Liver (tissue), 9 donors: ENCODE results near the gene UMODL1. TPM values are rescaled to one million over a fixed set of nuclear protein-coding genes. Genes with fewer than 3 reads are reported as not detected.

ENCODE experiments used
- DNase-seq: peaks from one replicate; pipeline ENCODE4 v3.0.0-alpha.2; 2017; ENCODE audit warnings: low spot score
- H3K27ac ChIP-seq, 2 donors: one replicate each; pipeline ENCODE4 v1.7.0; 2013; ENCODE audit warnings: inconsistent platforms in 2 of 2, low read length in 2 of 2, control low read depth in 1 of 2, low read depth in 1 of 2, mild to moderate bottlenecking in 1 of 2
- H3K27me3 ChIP-seq, 4 donors: one replicate each; pipeline versions ENCODE4 v1.6.1 to v1.7.0; 2013; ENCODE audit warnings: low read length in 3 of 4, inconsistent platforms in 1 of 4, mild to moderate bottlenecking in 1 of 4, moderate library complexity in 1 of 4; ENCODE audit not compliant: control insufficient read depth in 4 of 4, insufficient read depth in 4 of 4
- H3K36me3 ChIP-seq, 4 donors: one replicate each; pipeline versions ENCODE4 v1.6.1 to v1.7.0; 2013; ENCODE audit warnings: low read length in 3 of 4, mild to moderate bottlenecking in 3 of 4, low read depth in 1 of 4, moderate library complexity in 1 of 4; ENCODE audit not compliant: control insufficient read depth in 4 of 4, insufficient read depth in 3 of 4
- H3K4me1 ChIP-seq, 4 donors: one replicate each; pipeline versions ENCODE4 v1.6.1 to v1.7.0; 2013; ENCODE audit warnings: low read length in 3 of 4, mild to moderate bottlenecking in 3 of 4, moderate library complexity in 1 of 4; ENCODE audit not compliant: control insufficient read depth in 4 of 4, insufficient read depth in 4 of 4
- H3K4me3 ChIP-seq, 3 donors: one replicate each; pipeline versions ENCODE4 v1.6.1 to v1.7.0; 2013; ENCODE audit warnings: low read length in 3 of 3, control low read depth in 1 of 3, low read depth in 1 of 3, mild to moderate bottlenecking in 1 of 3
- H3K9ac ChIP-seq, 2 donors: one replicate each; pipeline ENCODE4 v1.7.0; 2013; ENCODE audit warnings: low read length in 2 of 2, mild to moderate bottlenecking in 2 of 2, moderate library complexity in 2 of 2, control low read depth in 1 of 2, low read depth in 1 of 2
- H3K9me3 ChIP-seq, 4 donors: one replicate each; pipeline versions ENCODE4 v1.6.1 to v1.7.0; 2013; ENCODE audit warnings: low read length in 3 of 4; ENCODE audit not compliant: control insufficient read depth in 4 of 4
- EGR1 ChIP-seq, 2 donors: IDR thresholded peaks; 2 replicates each; pipeline ENCODE4 v1.6.1; 2016 to 2018; ENCODE audit warnings: antibody characterized with exemption in 2 of 2, low read depth in 2 of 2
- FOXA1 ChIP-seq: IDR thresholded peaks from 2 replicates; pipeline ENCODE4 v1.6.1; 2016; ENCODE audit warnings: antibody characterized with exemption
- FOXA2 ChIP-seq: IDR thresholded peaks from 2 replicates; pipeline ENCODE4 v1.6.1; 2016; ENCODE audit warnings: antibody characterized with exemption
- GABPA ChIP-seq, 2 donors: IDR thresholded peaks in 1 of 2; conservative IDR thresholded peaks in 1 of 2; 2 replicates each; pipeline ENCODE4 v1.6.1; 2016; ENCODE audit warnings: antibody characterized with exemption in 2 of 2, mild to moderate bottlenecking in 1 of 2, moderate library complexity in 1 of 2
- HNF4A ChIP-seq, 2 donors: conservative IDR thresholded peaks; 2 replicates each; pipeline ENCODE4 v1.6.1; 2016; ENCODE audit warnings: antibody characterized with exemption in 2 of 2, mild to moderate bottlenecking in 2 of 2
- HNF4G ChIP-seq: IDR thresholded peaks from 2 replicates; pipeline ENCODE4 v1.6.1; 2016; ENCODE audit warnings: antibody characterized with exemption
- JUND ChIP-seq, 2 donors: IDR thresholded peaks; 2 replicates each; pipeline ENCODE4 v1.6.1; 2016; ENCODE audit warnings: antibody characterized with exemption in 2 of 2
- NR2F2 ChIP-seq: IDR thresholded peaks from 2 replicates; pipeline ENCODE4 v1.6.1; 2016; ENCODE audit warnings: antibody characterized with exemption
- RAD21 ChIP-seq, 2 donors: IDR thresholded peaks; 2 replicates each; pipeline ENCODE4 v1.6.1; 2016; ENCODE audit warnings: antibody characterized with exemption in 2 of 2, mild to moderate bottlenecking in 2 of 2
- RXRA ChIP-seq, 2 donors: IDR thresholded peaks; 2 replicates each; pipeline ENCODE4 v1.6.1; 2017 to 2018; ENCODE audit warnings: antibody characterized with exemption in 2 of 2, mild to moderate bottlenecking in 1 of 2
- SP1 ChIP-seq: IDR thresholded peaks from 2 replicates; pipeline ENCODE4 v1.6.1; 2018; ENCODE audit warnings: antibody characterized with exemption, mild to moderate bottlenecking
- YY1 ChIP-seq: IDR thresholded peaks from 2 replicates; pipeline ENCODE4 v1.6.1; 2016; ENCODE audit warnings: antibody characterized with exemption, mild to moderate bottlenecking
- WGBS: extraction: QIAGEN DNeasy Blood & Tissue Kit; methylation state at CpG from one replicate; pipeline ENCODE4 v1.1.7; 2013; 5-methylcytosine and 5-hydroxymethylcytosine counted together
- polyA plus RNA-seq, 2 donors: library from polyadenylated mRNA; stranded (reverse) in 1 of 2; unstranded in 1 of 2; fragments of 200-250 nt in 1 of 2; fragments of >200 nt in 1 of 2; fragmentation: Nextera tagmentation in 1 of 2; extraction: Ambion mirVana in 1 of 2; gene quantifications; one replicate each; pipeline versions ENCODE4 v1.2.1 to v1.2.3, GENCODE V29; 2013 to 2015
- total RNA-seq, 2 donors: library from RNA; depleted of rRNA; stranded (reverse); fragments of >200 nt; gene quantifications; one replicate each; pipeline ENCODE4 v1.2.3, GENCODE V29; 2014
- TF ChIP-seq, protein P1 (sequence below): IDR thresholded peaks from 2 replicates; pipeline ENCODE4 v1.6.1; 2016; ENCODE audit warnings: antibody characterized with exemption
- TF ChIP-seq, protein P2 (sequence below): fragments of 150-350 bp; IDR thresholded peaks from 2 replicates; pipeline ENCODE4 v1.5.1; 2017; ENCODE audit warnings: improper control_type of control experiment, low read depth, low read length; ENCODE audit not compliant: missing input control
- TF ChIP-seq, protein P3 (sequence below): IDR thresholded peaks from 2 replicates; pipeline ENCODE4 v1.6.1; 2016; ENCODE audit warnings: antibody characterized with exemption
- TF ChIP-seq, protein P4 (sequence below): IDR thresholded peaks from 2 replicates; pipeline ENCODE4 v1.6.1; 2016; ENCODE audit warnings: antibody characterized with exemption, mild to moderate bottlenecking
- TF ChIP-seq, protein P5 (sequence below): IDR thresholded peaks from 2 replicates; pipeline ENCODE4 v1.6.1; 2016; ENCODE audit warnings: antibody characterized with exemption
- donor health status: healthy.
- donor health status: healthy.
- donor health status: healthy.
- donor health status: healthy.
- donor health status: healthy.

The UMODL1 gene
- total and polyA plus RNA-seq, 4 donors: 0.08 to 0.14 (median 0.08) TPM; not detected in 1

DNA sequence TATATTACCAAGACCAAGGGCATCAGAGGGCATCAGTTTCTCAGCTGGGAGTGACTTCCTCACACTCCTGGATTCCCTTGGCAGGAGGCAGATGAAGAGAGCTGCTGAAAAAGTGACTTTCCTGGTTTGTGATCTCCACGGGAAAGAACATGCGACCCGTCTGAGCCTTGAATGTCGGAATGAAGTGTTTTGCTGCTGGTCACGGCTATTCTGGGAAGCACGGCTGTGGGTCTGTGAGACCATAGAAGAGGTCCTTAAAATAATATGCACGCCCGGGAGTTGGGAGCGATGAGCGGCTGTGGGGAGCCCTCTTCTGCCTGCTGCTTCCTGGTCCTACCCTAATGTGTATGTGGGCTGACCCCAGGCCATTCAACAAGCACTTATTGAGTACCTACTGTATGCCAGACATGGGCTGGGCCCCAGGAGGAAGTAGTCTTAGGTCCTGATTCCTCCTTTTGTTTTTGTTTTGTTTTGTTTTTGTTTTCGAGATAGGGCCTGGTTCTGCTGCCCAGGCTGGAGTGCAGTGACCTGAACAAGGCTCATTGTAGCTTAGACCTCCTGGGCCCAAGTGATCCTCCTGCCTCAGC, 13.2 kb upstream of the UMODL1 start:
- 60% methylated on average over 11 of the region's 11 CpGs for WGBS
- H3K4me3 ChIP-seq: no peak overlapping the region
- H3K27me3 ChIP-seq: no peaks in the 10 kb centered on the region
- peaks cover 7 to 34% (median 26%) of the 10 kb centered on the region in 4 donors for H3K4me1 ChIP-seq
- H3K36me3 ChIP-seq: no peaks in the 10 kb centered on the region
- H3K27ac ChIP-seq: peak overlapping the region in 1 of 2 donors; percentile 16
- no peak for DNase-seq
- peaks cover 0 to 9% (median under 1%) of the 10 kb centered on the region in 4 donors for H3K9me3 ChIP-seq
- no peak for TF ChIP-seq NR2F2
- TF ChIP-seq FOXA1: no peak
- no peak for TF ChIP-seq RAD21 (IDR thresholded peaks at IDR 0.05)
- TF ChIP-seq, protein P1, sequence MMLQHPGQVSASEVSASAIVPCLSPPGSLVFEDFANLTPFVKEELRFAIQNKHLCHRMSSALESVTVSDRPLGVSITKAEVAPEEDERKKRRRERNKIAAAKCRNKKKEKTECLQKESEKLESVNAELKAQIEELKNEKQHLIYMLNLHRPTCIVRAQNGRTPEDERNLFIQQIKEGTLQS: no peak
- no peak for TF ChIP-seq HNF4G
- TF ChIP-seq, protein P2, sequence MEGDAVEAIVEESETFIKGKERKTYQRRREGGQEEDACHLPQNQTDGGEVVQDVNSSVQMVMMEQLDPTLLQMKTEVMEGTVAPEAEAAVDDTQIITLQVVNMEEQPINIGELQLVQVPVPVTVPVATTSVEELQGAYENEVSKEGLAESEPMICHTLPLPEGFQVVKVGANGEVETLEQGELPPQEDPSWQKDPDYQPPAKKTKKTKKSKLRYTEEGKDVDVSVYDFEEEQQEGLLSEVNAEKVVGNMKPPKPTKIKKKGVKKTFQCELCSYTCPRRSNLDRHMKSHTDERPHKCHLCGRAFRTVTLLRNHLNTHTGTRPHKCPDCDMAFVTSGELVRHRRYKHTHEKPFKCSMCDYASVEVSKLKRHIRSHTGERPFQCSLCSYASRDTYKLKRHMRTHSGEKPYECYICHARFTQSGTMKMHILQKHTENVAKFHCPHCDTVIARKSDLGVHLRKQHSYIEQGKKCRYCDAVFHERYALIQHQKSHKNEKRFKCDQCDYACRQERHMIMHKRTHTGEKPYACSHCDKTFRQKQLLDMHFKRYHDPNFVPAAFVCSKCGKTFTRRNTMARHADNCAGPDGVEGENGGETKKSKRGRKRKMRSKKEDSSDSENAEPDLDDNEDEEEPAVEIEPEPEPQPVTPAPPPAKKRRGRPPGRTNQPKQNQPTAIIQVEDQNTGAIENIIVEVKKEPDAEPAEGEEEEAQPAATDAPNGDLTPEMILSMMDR: no peak
- TF ChIP-seq EGR1 (IDR thresholded peaks at IDR 0.05; ENCODE audit: low read depth in 2 of 2): no peak
- TF ChIP-seq RXRA (IDR thresholded peaks at IDR 0.05): no peak
- TF ChIP-seq, protein P3, sequence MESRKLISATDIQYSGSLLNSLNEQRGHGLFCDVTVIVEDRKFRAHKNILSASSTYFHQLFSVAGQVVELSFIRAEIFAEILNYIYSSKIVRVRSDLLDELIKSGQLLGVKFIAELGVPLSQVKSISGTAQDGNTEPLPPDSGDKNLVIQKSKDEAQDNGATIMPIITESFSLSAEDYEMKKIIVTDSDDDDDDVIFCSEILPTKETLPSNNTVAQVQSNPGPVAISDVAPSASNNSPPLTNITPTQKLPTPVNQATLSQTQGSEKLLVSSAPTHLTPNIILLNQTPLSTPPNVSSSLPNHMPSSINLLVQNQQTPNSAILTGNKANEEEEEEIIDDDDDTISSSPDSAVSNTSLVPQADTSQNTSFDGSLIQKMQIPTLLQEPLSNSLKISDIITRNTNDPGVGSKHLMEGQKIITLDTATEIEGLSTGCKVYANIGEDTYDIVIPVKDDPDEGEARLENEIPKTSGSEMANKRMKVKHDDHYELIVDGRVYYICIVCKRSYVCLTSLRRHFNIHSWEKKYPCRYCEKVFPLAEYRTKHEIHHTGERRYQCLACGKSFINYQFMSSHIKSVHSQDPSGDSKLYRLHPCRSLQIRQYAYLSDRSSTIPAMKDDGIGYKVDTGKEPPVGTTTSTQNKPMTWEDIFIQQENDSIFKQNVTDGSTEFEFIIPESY: no peak
- no peak for TF ChIP-seq GABPA (IDR thresholded peaks at IDR 0.05 in 1 of 2, conservative IDR thresholded peaks at IDR 0.05 in 1 of 2)
- no peak for TF ChIP-seq FOXA2
- no peak for TF ChIP-seq SP1
- no peak overlapping the region for H3K9ac ChIP-seq

DNA sequence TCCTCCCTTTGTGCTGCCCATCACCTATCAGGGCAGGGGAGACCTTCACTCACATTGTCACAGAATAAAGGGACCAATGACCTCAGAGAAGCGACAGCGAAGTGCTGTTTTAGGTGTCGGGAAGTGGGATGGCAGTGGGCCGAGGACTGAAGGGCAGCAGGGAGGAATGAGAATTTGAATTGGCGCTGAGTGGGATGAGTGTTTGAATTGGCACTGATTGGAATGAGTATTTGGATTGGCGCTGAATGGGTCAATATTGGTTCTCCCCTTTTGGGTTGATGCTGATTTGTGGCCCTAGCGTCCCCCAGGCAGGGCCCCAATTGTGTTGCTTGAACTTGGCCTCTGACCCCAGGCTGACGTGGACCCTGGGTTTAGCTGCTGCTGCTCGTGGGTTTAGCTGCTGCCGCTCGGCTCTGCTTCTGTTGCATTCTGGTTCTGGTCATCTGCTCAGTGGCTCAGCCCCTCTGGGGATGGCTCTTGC, 12.4 kb upstream of the UMODL1 start:
- H3K4me1 ChIP-seq: peaks cover 10 to 41% (median 31%) of the 10 kb centered on the region in 4 donors
- no peaks in the 10 kb centered on the region for H3K36me3 ChIP-seq
- no peak for DNase-seq
- peaks cover 0 to 9% (median under 1%) of the 10 kb centered on the region in 4 donors for H3K9me3 ChIP-seq
- H3K27me3 ChIP-seq: peaks cover 0 to 2% (median 0%) of the 10 kb centered on the region in 4 donors
- H3K4me3 ChIP-seq: no peak overlapping the region
- no peak overlapping the region for H3K9ac ChIP-seq
- 42% methylated on average over 11 of the region's 11 CpGs for WGBS
- H3K27ac ChIP-seq: peak overlapping the region; percentile 15 to 46
- TF ChIP-seq GABPA (IDR thresholded peaks at IDR 0.05 in 1 of 2, conservative IDR thresholded peaks at IDR 0.05 in 1 of 2) (peak in 1 of 2 donors; percentile 42), SP1 (peak; percentile 89), EGR1 (IDR thresholded peaks at IDR 0.05; ENCODE audit: low read depth in 2 of 2) (peak in 1 of 2 donors; percentile 87), FOXA1 (peak; percentile 97), YY1 (peak; percentile 77), HNF4A (conservative IDR thresholded peaks at IDR 0.05) (peak; percentile 74 to 90), RXRA (IDR thresholded peaks at IDR 0.05) (peak; percentile 88 to 97), RAD21 (IDR thresholded peaks at IDR 0.05) (peak; percentile 51 to 52), JUND (IDR thresholded peaks at IDR 0.05) (peak; percentile 56 to 88)
- TF ChIP-seq, protein P1: no peak
- TF ChIP-seq, protein P3: peak; percentile 95
- TF ChIP-seq, protein P2: no peak
- TF ChIP-seq, protein P4, sequence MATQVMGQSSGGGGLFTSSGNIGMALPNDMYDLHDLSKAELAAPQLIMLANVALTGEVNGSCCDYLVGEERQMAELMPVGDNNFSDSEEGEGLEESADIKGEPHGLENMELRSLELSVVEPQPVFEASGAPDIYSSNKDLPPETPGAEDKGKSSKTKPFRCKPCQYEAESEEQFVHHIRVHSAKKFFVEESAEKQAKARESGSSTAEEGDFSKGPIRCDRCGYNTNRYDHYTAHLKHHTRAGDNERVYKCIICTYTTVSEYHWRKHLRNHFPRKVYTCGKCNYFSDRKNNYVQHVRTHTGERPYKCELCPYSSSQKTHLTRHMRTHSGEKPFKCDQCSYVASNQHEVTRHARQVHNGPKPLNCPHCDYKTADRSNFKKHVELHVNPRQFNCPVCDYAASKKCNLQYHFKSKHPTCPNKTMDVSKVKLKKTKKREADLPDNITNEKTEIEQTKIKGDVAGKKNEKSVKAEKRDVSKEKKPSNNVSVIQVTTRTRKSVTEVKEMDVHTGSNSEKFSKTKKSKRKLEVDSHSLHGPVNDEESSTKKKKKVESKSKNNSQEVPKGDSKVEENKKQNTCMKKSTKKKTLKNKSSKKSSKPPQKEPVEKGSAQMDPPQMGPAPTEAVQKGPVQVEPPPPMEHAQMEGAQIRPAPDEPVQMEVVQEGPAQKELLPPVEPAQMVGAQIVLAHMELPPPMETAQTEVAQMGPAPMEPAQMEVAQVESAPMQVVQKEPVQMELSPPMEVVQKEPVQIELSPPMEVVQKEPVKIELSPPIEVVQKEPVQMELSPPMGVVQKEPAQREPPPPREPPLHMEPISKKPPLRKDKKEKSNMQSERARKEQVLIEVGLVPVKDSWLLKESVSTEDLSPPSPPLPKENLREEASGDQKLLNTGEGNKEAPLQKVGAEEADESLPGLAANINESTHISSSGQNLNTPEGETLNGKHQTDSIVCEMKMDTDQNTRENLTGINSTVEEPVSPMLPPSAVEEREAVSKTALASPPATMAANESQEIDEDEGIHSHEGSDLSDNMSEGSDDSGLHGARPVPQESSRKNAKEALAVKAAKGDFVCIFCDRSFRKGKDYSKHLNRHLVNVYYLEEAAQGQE: peak; percentile 88
- TF ChIP-seq, protein P5, sequence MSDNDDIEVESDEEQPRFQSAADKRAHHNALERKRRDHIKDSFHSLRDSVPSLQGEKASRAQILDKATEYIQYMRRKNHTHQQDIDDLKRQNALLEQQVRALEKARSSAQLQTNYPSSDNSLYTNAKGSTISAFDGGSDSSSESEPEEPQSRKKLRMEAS: peak; percentile 97
